ENCODE measurements around the gene ABCC3. TPM values are rescaled to one million over a fixed set of nuclear protein-coding genes. Genes with fewer than 3 reads are reported as not detected.

The ABCC3 gene
- total and polyA plus RNA-seq, 4 donors: 10.3 to 46.4 (median 32.0) TPM

- TF ChIP-seq CTCF (IDR thresholded peaks at IDR 0.05; ENCODE audit: control extremely low read depth, extremely low read depth): no peak
- no peak overlapping the region for H3K9ac ChIP-seq (ENCODE audit: insufficient read depth in 1 of 2, low read length in 2 of 2)
Measured at GRCh38 chr17:50675627-50676026, 40.9 kb downstream of the ABCC3 start.

GRCh38 chr17:50676065-50676975, 41.6 kb downstream of the ABCC3 start:
- ATAC-seq (ENCODE audit: insufficient read depth, low FRiP score) (no peak), DNase-seq (no peak)
- Histone ChIP-seq H3K4me1 (ENCODE audit: control insufficient read depth in 5 of 5, insufficient read depth in 5 of 5, low read length in 5 of 5) (peaks cover 0 to 24% (median 11%) of the 10 kb centered on the region in 5 donors), H3K27me3 (ENCODE audit: control insufficient read depth in 3 of 3, insufficient read depth in 3 of 3, low read length in 2 of 3) (no peaks in the 10 kb centered on the region), H3K36me3 (ENCODE audit: control insufficient read depth in 4 of 4, insufficient read depth in 4 of 4, low read length in 4 of 4) (peaks cover 0 to 9% (median 4%) of the 10 kb centered on the region in 4 donors), H3K27ac (ENCODE audit: low read depth in 1 of 2, low read length in 1 of 2) (no peak overlapping the region), H3K9ac (ENCODE audit: insufficient read depth in 1 of 2, low read length in 2 of 2) (no peak overlapping the region), H3K9me3 (ENCODE audit: control insufficient read depth in 4 of 4, insufficient read depth in 3 of 4, low read length in 3 of 4) (no peaks in the 10 kb centered on the region), H3K4me3 (no peak overlapping the region)
- TF ChIP-seq CTCF (IDR thresholded peaks at IDR 0.05; ENCODE audit: control extremely low read depth, extremely low read depth): no peak
- 93 to 96% methylated on average over 24 of the region's 24 CpGs for WGBS, 2 donors

More at GRCh38 chr17:50675627-50676026, 40.9 kb downstream of the ABCC3 start:
- H3K27ac ChIP-seq (ENCODE audit: low read depth in 1 of 2, low read length in 1 of 2): no peak overlapping the region
- no peak overlapping the region for H3K4me3 ChIP-seq
- peaks cover 0 to 9% (median 4%) of the 10 kb centered on the region in 4 donors for H3K36me3 ChIP-seq (ENCODE audit: control insufficient read depth in 4 of 4, insufficient read depth in 4 of 4, low read length in 4 of 4)
- no peaks in the 10 kb centered on the region for H3K27me3 ChIP-seq (ENCODE audit: control insufficient read depth in 3 of 3, insufficient read depth in 3 of 3, low read length in 2 of 3)
- WGBS, 2 donors: 93 to 96% methylated on average over 7 of the region's 7 CpGs
- H3K9me3 ChIP-seq (ENCODE audit: control insufficient read depth in 4 of 4, insufficient read depth in 3 of 4, low read length in 3 of 4): no peaks in the 10 kb centered on the region
- DNase-seq (no peak), ATAC-seq (ENCODE audit: insufficient read depth, low FRiP score) (no peak)
- peaks cover 0 to 27% (median 10%) of the 10 kb centered on the region in 5 donors for H3K4me1 ChIP-seq (ENCODE audit: control insufficient read depth in 5 of 5, insufficient read depth in 5 of 5, low read length in 5 of 5)

- no peak for TF ChIP-seq CTCF (IDR thresholded peaks at IDR 0.05; ENCODE audit: control extremely low read depth, extremely low read depth)
- no peaks in the 10 kb centered on the region for H3K27me3 ChIP-seq (ENCODE audit: control insufficient read depth in 3 of 3, insufficient read depth in 3 of 3, low read length in 2 of 3)
- DNase-seq: no peak
- H3K9me3 ChIP-seq (ENCODE audit: control insufficient read depth in 4 of 4, insufficient read depth in 3 of 4, low read length in 3 of 4): no peaks in the 10 kb centered on the region
- H3K27ac ChIP-seq (ENCODE audit: low read depth in 1 of 2, low read length in 1 of 2): no peak overlapping the region
- H3K4me1 ChIP-seq (ENCODE audit: control insufficient read depth in 5 of 5, insufficient read depth in 5 of 5, low read length in 5 of 5): peaks cover 0 to 19% (median 3%) of the 10 kb centered on the region in 5 donors
- WGBS, 2 donors: 94 to 97% methylated on average over 12 of the region's 12 CpGs
- H3K9ac ChIP-seq (ENCODE audit: insufficient read depth in 1 of 2, low read length in 2 of 2): no peak overlapping the region
- no peak overlapping the region for H3K4me3 ChIP-seq
- H3K36me3 ChIP-seq (ENCODE audit: control insufficient read depth in 4 of 4, insufficient read depth in 4 of 4, low read length in 4 of 4): peaks cover 0 to 9% (median 4%) of the 10 kb centered on the region in 4 donors
- no peak for ATAC-seq (ENCODE audit: insufficient read depth, low FRiP score)
Measured at GRCh38 chr17:50677851-50678375, 43.2 kb downstream of the ABCC3 start.

Measured in lung (tissue), 12 donors.